Transverse colon (tissue), 4 donors: ENCODE data around the gene PRIMPOL. TPM values are rescaled to one million over a fixed set of nuclear protein-coding genes. Genes with fewer than 3 reads are reported as not detected.
"Not testable (repeated sequence)": the region's sequence is repeated elsewhere in the genome, so short reads cannot be mapped to it uniquely, and the experiment has no call there.

Source experiments
- DNase-seq: peaks from one replicate; pipeline ENCODE4 v3.0.0-alpha.2; 2019
- H3K27ac ChIP-seq, 4 donors: fragments of 200-600 bp; sonication (generic); 2 replicates each; pipeline ENCODE4 v1.5.1; 2016 to 2018; ENCODE audit warnings: inconsistent platforms in 4 of 4
- H3K27me3 ChIP-seq: fragments of 200-600 bp; sonication (generic); 2 replicates; pipeline ENCODE4 v1.5.1; 2017; ENCODE audit warnings: inconsistent platforms
- H3K36me3 ChIP-seq, 4 donors: fragments of 200-600 bp; sonication (generic); 2 replicates each; pipeline ENCODE4 v1.5.1; 2017 to 2019; ENCODE audit warnings: inconsistent platforms in 4 of 4
- H3K4me1 ChIP-seq, 4 donors: fragments of 200-600 bp; sonication (generic); 2 replicates each; pipeline ENCODE4 v1.5.1; 2017 to 2020; ENCODE audit warnings: inconsistent platforms in 4 of 4
- H3K4me3 ChIP-seq, 4 donors: fragments of 200-600 bp; sonication (generic); 1 replicate in 1 of 4; 2 replicates in 3 of 4; pipeline versions ENCODE4 v1.5.1 to v1.6.1; 2017 to 2019; ENCODE audit warnings: inconsistent platforms in 4 of 4
- H3K9me3 ChIP-seq, 2 donors: fragments of 200-600 bp; sonication (generic); 2 replicates each; pipeline ENCODE4 v1.5.1; 2017 to 2019; ENCODE audit warnings: inconsistent platforms in 2 of 2
- CTCF ChIP-seq, 5 experiments: fragments of 200-600 bp in 3 of 5; fragments of 450-650 bp in 2 of 5; sonication (generic) in 3 of 5; IDR thresholded peaks; 1 replicate in 2 of 5; 2 replicates in 3 of 5; pipeline ENCODE4 v1.5.1; 2016 to 2017; ENCODE audit warnings: antibody characterized with exemption in 5 of 5, inconsistent platforms in 3 of 5, mild to moderate bottlenecking in 2 of 5, moderate library complexity in 1 of 5
- EP300 ChIP-seq: sonication (generic); formaldehyde crosslinking; IDR thresholded peaks from one replicate; pipeline ENCODE4 v1.6.1; 2017; ENCODE audit warnings: antibody characterized with exemption, low read depth
- POLR2A ChIP-seq: fragments of 450-650 bp; IDR thresholded peaks from one replicate; pipeline ENCODE4 v1.6.1; 2016; ENCODE audit warnings: antibody characterized with exemption, mild to moderate bottlenecking, moderate library complexity
- POLR2AphosphoS5 ChIP-seq, 3 donors: sonication (generic); formaldehyde crosslinking; IDR thresholded peaks; one replicate each; pipeline ENCODE4 v1.6.1; 2016; ENCODE audit warnings: antibody characterized with exemption in 3 of 3
- WGBS, 2 donors: methylation state at CpG; one replicate each; pipeline ENCODE4 v1.1.5; 2018; ENCODE audit warnings: low coverage in 1 of 2; 5-methylcytosine and 5-hydroxymethylcytosine counted together
- in situ Hi-C, 4 donors: fragments of 200-750 bp; cut with MboI; loops; one replicate each; pipeline versions ENCODE4 v1.15.0 to v1.15.1; 2017; ENCODE audit warnings: low sequenced_read_pairs in 3 of 4, low pct_ligation_motif_present in 1 of 4, low pct_unique_long_range_greater_than_20kb in 1 of 4
- intact Hi-C: fragments of 100-400 bp; cut with DNase I; formaldehyde crosslinking; loops from one replicate; pipeline ENCODE4 v1.15.1; 2023; ENCODE audit warnings: low total_unique reads
- total RNA-seq, 4 donors: library from RNA; depleted of rRNA; stranded (reverse); fragments of >200 nt; gene quantifications; one replicate each; pipeline ENCODE4 v1.1.0, GENCODE V29; 2016

The PRIMPOL gene
- total RNA-seq, 4 donors from 2014 or later: 19.7 to 28.1 (median 24.6) TPM; not detected in 1

- Histone ChIP-seq H3K36me3 (no peaks in the 10 kb centered on the region), H3K27ac (no peak overlapping the region), H3K4me1 (no peaks in the 10 kb centered on the region), H3K9me3 (no peaks in the 10 kb centered on the region), H3K4me3 (no peak overlapping the region), H3K27me3 (no peaks in the 10 kb centered on the region)
- in situ Hi-C loops (no loop called here), intact Hi-C loops (no loop called here)
- DNase-seq: no peak
- TF ChIP-seq CTCF (IDR thresholded peaks at IDR 0.05): no peak
- TF ChIP-seq POLR2A: no peak
- no peak for TF ChIP-seq EP300
- no peak for TF ChIP-seq POLR2AphosphoS5 (IDR thresholded peaks at IDR 0.05)
- 64 to 90% methylated on average over 2 of the region's 2 CpGs for WGBS, 2 donors
Measured at GRCh38 chr4:184613405-184613804, 36.1 kb upstream of the PRIMPOL start.

- Histone ChIP-seq H3K27me3 (no peaks in the 10 kb centered on the region), H3K27ac (no peak overlapping the region), H3K4me3 (no peak overlapping the region), H3K9me3 (no peaks in the 10 kb centered on the region), H3K36me3 (no peaks in the 10 kb centered on the region), H3K4me1 (no peaks in the 10 kb centered on the region)
- 96% methylated on average over 3 of the region's 3 CpGs; no CpG with 5 or more reads in 1 of the 2 donors for WGBS, 2 donors
- DNase-seq: no peak
- in situ Hi-C loops: no loop called here
- TF ChIP-seq POLR2A (no peak), POLR2AphosphoS5 (IDR thresholded peaks at IDR 0.05) (no peak), CTCF (IDR thresholded peaks at IDR 0.05) (no peak), EP300 (no peak)
- intact Hi-C loops: no loop called here
Measured at GRCh38 chr4:184614509-184614908, 35.0 kb upstream of the PRIMPOL start.

- H3K27ac ChIP-seq, H3K36me3 ChIP-seq, in situ Hi-C loops, intact Hi-C loops, H3K27me3 ChIP-seq, H3K4me1 ChIP-seq, H3K4me3 ChIP-seq, DNase-seq, H3K9me3 ChIP-seq: not testable (repeated sequence)
- WGBS, 2 donors: 81% methylated on average over 2 of the region's 2 CpGs
Measured at GRCh38 chr4:184616168-184616567, 33.4 kb upstream of the PRIMPOL start.

GRCh38 chr4:184616633-184617551 is 32.6 kb upstream of the PRIMPOL start:
- H3K9me3 ChIP-seq: no peaks in the 10 kb centered on the region
- H3K36me3 ChIP-seq: no peaks in the 10 kb centered on the region
- WGBS, 2 donors: 71 to 78% methylated on average over 5 to 12 of the region's 12 CpGs
- H3K4me1 ChIP-seq: no peaks in the 10 kb centered on the region
- in situ Hi-C loops: no loop called here
- H3K27ac ChIP-seq: peak overlapping the region in 1 of 4 donors; percentile 37
- peak; percentile 13 for DNase-seq
- intact Hi-C loops: no loop called here
- H3K27me3 ChIP-seq: no peaks in the 10 kb centered on the region
- no peak overlapping the region for H3K4me3 ChIP-seq
- TF ChIP-seq CTCF (IDR thresholded peaks at IDR 0.05) (no peak), POLR2AphosphoS5 (IDR thresholded peaks at IDR 0.05) (no peak), EP300 (no peak), POLR2A (no peak)
